B cell (primary cell): ENCODE results near the gene ACOXL. TPM values are rescaled to one million over a fixed set of nuclear protein-coding genes. Genes with fewer than 3 reads are reported as not detected.

Experiments used
- ATAC-seq: fragments of 200-7000 bp; cut with Tn5 transposase; one replicate; pipeline ENCODE4 v1.10.0; 2021; ENCODE audit warnings: low read depth, mild to moderate bottlenecking, moderate number of reproducible peaks, moderate library complexity
- CTCF ChIA-PET: fragments of 350-600 bp; sonication (Branson Sonifier 250); formaldehyde crosslinking; loops from one replicate; lab custom pipeline; 2021; ENCODE audit warnings: antibody characterized with exemption, inconsistent platforms; lab: Charles Lee
- POLR2A ChIA-PET: fragments of 350-600 bp; sonication (Branson Sonifier 250); formaldehyde crosslinking; loops from one replicate; lab custom pipeline; 2021; ENCODE audit warnings: antibody characterized with exemption; lab: Charles Lee
- DNase-seq: peaks from one replicate; pipeline ENCODE4 v3.0.0; 2013
- H2AFZ ChIP-seq: 2 replicates; pipeline ENCODE4 v1.6.1; 2012; ENCODE audit warnings: mild to moderate bottlenecking, low read depth, low read length; ENCODE audit not compliant: insufficient read depth, poor library complexity, severe bottlenecking
- H3K27ac ChIP-seq, 2 donors: 1 replicate in 1 of 2; 2 replicates in 1 of 2; pipeline ENCODE4 v1.5.1; 2012 to 2013; ENCODE audit warnings: low read length in 2 of 2, mild to moderate bottlenecking in 2 of 2, moderate library complexity in 1 of 2
- H3K27me3 ChIP-seq, 4 experiments: fragments of 200-600 bp in 1 of 4; sonication (generic) in 1 of 4; replicated peaks in 1 of 4; 1 replicate in 2 of 4; 2 replicates in 2 of 4; pipeline versions ENCODE4 v1.6.1 to v1.7.0; 2013 to 2016; ENCODE audit warnings: low read length in 3 of 4, mild to moderate bottlenecking in 2 of 4, mixed read lengths in 1 of 4, moderate library complexity in 1 of 4; ENCODE audit not compliant: insufficient read depth in 4 of 4, control insufficient read depth in 3 of 4; ENCODE audit errors: control extremely low read depth in 1 of 4
- H3K36me3 ChIP-seq, 2 experiments: replicated peaks in 1 of 2; 1 replicate in 1 of 2; 2 replicates in 1 of 2; pipeline versions ENCODE4 v1.6.1 to v1.7.1; 2013; ENCODE audit warnings: low read length in 1 of 2; ENCODE audit not compliant: insufficient read depth in 2 of 2, control insufficient read depth in 1 of 2; ENCODE audit errors: control extremely low read depth in 1 of 2, extremely low read depth in 1 of 2
- H3K4me1 ChIP-seq, 2 donors: fragments of 200-600 bp in 1 of 2; sonication (generic) in 1 of 2; 1 replicate in 1 of 2; 2 replicates in 1 of 2; pipeline versions ENCODE4 v1.5.1 to v1.6.1; 2013 to 2017; ENCODE audit warnings: low read length in 2 of 2; ENCODE audit not compliant: control insufficient read depth in 2 of 2, insufficient read depth in 2 of 2
- H3K4me2 ChIP-seq: replicated peaks from 2 replicates; pipeline ENCODE3; 2012; ENCODE audit warnings: mild to moderate bottlenecking, low read depth, low read length; ENCODE audit not compliant: poor library complexity, severe bottlenecking
- H3K4me3 ChIP-seq, 5 experiments: fragments of 200-600 bp in 1 of 5; sonication (generic) in 1 of 5; 1 replicate in 3 of 5; 2 replicates in 2 of 5; pipeline versions ENCODE4 v1.5.1 to v1.7.0; 2011 to 2016; ENCODE audit warnings: low read length in 4 of 5, mild to moderate bottlenecking in 4 of 5, low read depth in 2 of 5, control low read depth in 1 of 5, moderate library complexity in 1 of 5; ENCODE audit not compliant: insufficient read depth in 1 of 5; ENCODE audit errors: control extremely low read depth in 1 of 5, extremely low read depth in 1 of 5
- H3K79me2 ChIP-seq: fragments of 200-600 bp; sonication (generic); one replicate; pipeline ENCODE4 v1.6.0; 2016; ENCODE audit warnings: low read length; ENCODE audit not compliant: control insufficient read depth, insufficient read depth
- H3K9ac ChIP-seq: fragments of 200-600 bp; sonication (generic); 2 replicates; pipeline ENCODE4 v1.6.1; 2017; ENCODE audit warnings: mild to moderate bottlenecking, low read length, moderate library complexity
- H3K9me3 ChIP-seq, 3 donors: one replicate each; pipeline versions ENCODE4 v1.6.1 to v1.7.1; 2013; ENCODE audit warnings: low read length in 2 of 3; ENCODE audit not compliant: control insufficient read depth in 2 of 3, insufficient read depth in 1 of 3; ENCODE audit errors: control extremely low read depth in 1 of 3
- H4K20me1 ChIP-seq: 2 replicates; pipeline ENCODE4 v1.6.0; 2012; ENCODE audit warnings: mild to moderate bottlenecking, low read length; ENCODE audit not compliant: insufficient read depth, control insufficient read depth, poor library complexity, severe bottlenecking
- H3K27ac Mint-ChIP-seq: one replicate; pipeline ENCODE4 v1.8.0; 2021; ENCODE audit warnings: mixed read lengths
- H3K27me3 Mint-ChIP-seq: one replicate; pipeline ENCODE4 v1.8.0; 2021; ENCODE audit warnings: mixed read lengths
- H3K4me1 Mint-ChIP-seq: one replicate; pipeline ENCODE4 v1.8.0; 2021; ENCODE audit warnings: mixed read lengths
- H3K4me3 Mint-ChIP-seq: one replicate; pipeline ENCODE4 v1.8.0; 2021; ENCODE audit warnings: mixed read lengths
- H3K9me3 Mint-ChIP-seq: one replicate; pipeline ENCODE4 v1.8.0; 2022; ENCODE audit warnings: mixed read lengths; ENCODE audit not compliant: insufficient read depth
- CTCF ChIP-seq: fragments of 200-600 bp; IDR thresholded peaks from one replicate; pipeline ENCODE4 v1.8.0; 2022; ENCODE audit warnings: antibody characterized with exemption, mild to moderate bottlenecking
- EZH2 ChIP-seq: IDR thresholded peaks from 2 replicates; pipeline ENCODE4 v1.6.1; 2012; ENCODE audit warnings: borderline replicate concordance, low read depth, mild to moderate bottlenecking, moderate library complexity, low read length; ENCODE audit not compliant: insufficient read depth, poor library complexity, severe bottlenecking
- WGBS: methylation state at CpG from one replicate; pipeline ENCODE4 v1.1.5; 2013; ENCODE audit warnings: missing lambda C conversion rate; ENCODE audit not compliant: insufficient coverage; 5-methylcytosine and 5-hydroxymethylcytosine counted together
- intact Hi-C: fragments of 100-400 bp; cut with micrococcal nuclease; formaldehyde crosslinking; loops from one replicate; pipeline ENCODE4 v1.10.0; 2022
- polyA plus RNA-seq: library from polyadenylated mRNA; depleted of rRNA; stranded (reverse); fragments of >200 nt; gene quantifications from 2 replicates; pipeline ENCODE4 v1.2.3, GENCODE V29; 2012
- total RNA-seq, 2 donors: library from RNA; stranded (reverse); fragments of 120-200 nt in 1 of 2; gene quantifications; 1 replicate in 1 of 2; 2 replicates in 1 of 2; pipeline versions ENCODE4 v1.2.3 to v1.2.4, GENCODE V29; 2013 to 2022

ACOXL gene
- total and polyA plus RNA-seq, 2 donors (not counting 1 experiment from before 2014, with no cell fraction given): 0.06 TPM; not detected in 1

GRCh38 chr2:111118481-111118980 lies 386.2 kb downstream of the ACOXL start:
- Mint-ChIP-seq H3K27ac (peak overlapping the region; percentile 91), H3K27me3 (peaks cover 36% of the 10 kb centered on the region), H3K4me1 (peaks cover 28% of the 10 kb centered on the region), H3K4me3 (peak overlapping the region; percentile 93), H3K9me3 (no peaks in the 10 kb centered on the region)
- peak overlapping the region; percentile 92 for H3K9ac ChIP-seq
- peak overlapping the region; percentile 35 to 88 (median 68) for H3K4me3 ChIP-seq
- ChIA-PET CTCF (interaction anchor here (0.6 to 2.5 kb wide), 3 partner anchors 39 to 306 kb away, joined by 3 to 15 read pairs (median 11); no protein-coding TSS in a partner anchor), POLR2A (interaction anchor here (1.0 kb wide), 1 partner anchor 37 kb away, joined by 3 read pairs; no protein-coding TSS in a partner anchor)
- H4K20me1 ChIP-seq: peaks cover 24% of the 10 kb centered on the region
- H3K79me2 ChIP-seq: peaks cover 9% of the 10 kb centered on the region
- H3K4me2 ChIP-seq: peak overlapping the region; percentile 99
- H3K4me1 ChIP-seq: peaks cover 35 to 47% of the 10 kb centered on the region in 2 donors
- H3K9me3 ChIP-seq: peaks cover 0 to 20% (median 0%) of the 10 kb centered on the region in 3 donors
- ATAC-seq (no peak), DNase-seq (no peak)
- no peak for TF ChIP-seq CTCF
- peak; percentile 65 for TF ChIP-seq EZH2
- H3K27me3 ChIP-seq: peaks cover 0 to 48% (median 20%) of the 10 kb centered on the region in 4 experiments
- H2AFZ ChIP-seq: peak overlapping the region; percentile 83
- intact Hi-C loops: loop anchor here (2.0 to 5.0 kb wide), 3 partner anchors 61 to 440 kb away; partner anchors contain the start of gene BUB1
- no peaks in the 10 kb centered on the region for H3K36me3 ChIP-seq
- H3K27ac ChIP-seq: no peak overlapping the region
- WGBS: 3% methylated on average over 33 of the region's 33 CpGs
